ENCODE data around the gene SLC22A14. TPM values are rescaled to one million over a fixed set of nuclear protein-coding genes. Genes with fewer than 3 reads are reported as not detected.
"Not testable (repeated sequence)": the region's sequence is repeated elsewhere in the genome, so short reads cannot be mapped to it uniquely, and the experiment has no call there.

SLC22A14 gene
- total RNA-seq = 0.31 TPM

- no peak for DNase-seq
Observed at GRCh38 chr3:38281895-38282686, at the start of gene SLC22A14. Gene SLC22A14, plus strand, starts transcription at chr3:38282294. Its CDS starts 23,733 bp downstream, at chr3:38306027.

GRCh38 chr3:38232701-38233100 is 49.4 kb upstream of the SLC22A14 start:
- no peak for DNase-seq

- DNase-seq = no peak
Observed at GRCh38 chr3:38235466-38235865, 46.6 kb upstream of the SLC22A14 start.

GRCh38 chr3:38238416-38239008 is 43.6 kb upstream of the SLC22A14 start:
- no peak for DNase-seq

GRCh38 chr3:38242812-38243211 is 39.3 kb upstream of the SLC22A14 start:
- not testable (repeated sequence) for DNase-seq

GRCh38 chr3:38245930-38246329 is 36.2 kb upstream of the SLC22A14 start:
- DNase-seq = no peak

GRCh38 chr3:38247366-38248035 is 34.6 kb upstream of the SLC22A14 start:
- no peak for DNase-seq

GRCh38 chr3:38250198-38250597 is 31.9 kb upstream of the SLC22A14 start:
- DNase-seq = no peak

- DNase-seq = no peak
Observed at GRCh38 chr3:38251197-38251596, 30.9 kb upstream of the SLC22A14 start.

- no peak for DNase-seq
Observed at GRCh38 chr3:38253704-38254103, 28.4 kb upstream of the SLC22A14 start.

- DNase-seq = no peak
Observed at GRCh38 chr3:38254872-38255271, 27.2 kb upstream of the SLC22A14 start.

- DNase-seq = no peak
Observed at GRCh38 chr3:38255627-38256026, 26.5 kb upstream of the SLC22A14 start.

- DNase-seq = no peak
Observed at GRCh38 chr3:38257583-38257982, 24.5 kb upstream of the SLC22A14 start.

- DNase-seq = no peak
Observed at GRCh38 chr3:38260474-38260873, 21.6 kb upstream of the SLC22A14 start.

- DNase-seq = no peak
Observed at GRCh38 chr3:38264353-38264771, 17.7 kb upstream of the SLC22A14 start.

GRCh38 chr3:38264779-38265178 is 17.3 kb upstream of the SLC22A14 start:
- no peak for DNase-seq

GRCh38 chr3:38265604-38266307 is 16.3 kb upstream of the SLC22A14 start, which contains the start of gene SLC22A13:
Gene SLC22A13, plus strand, starts transcription at chr3:38265812. Its CDS starts 49 bp downstream, at chr3:38265861.
- no peak for DNase-seq

GRCh38 chr3:38266810-38267209 is 15.3 kb upstream of the SLC22A14 start:
- DNase-seq = no peak

GRCh38 chr3:38267662-38268061 is 14.4 kb upstream of the SLC22A14 start:
- DNase-seq = no peak

GRCh38 chr3:38268087-38268486 is 14.0 kb upstream of the SLC22A14 start:
- no peak for DNase-seq

- no peak for DNase-seq
Observed at GRCh38 chr3:38268522-38268921, 13.6 kb upstream of the SLC22A14 start.

- DNase-seq = no peak
Observed at GRCh38 chr3:38270606-38271005, 11.5 kb upstream of the SLC22A14 start.

- no peak for DNase-seq
Observed at GRCh38 chr3:38271553-38271952, 10.5 kb upstream of the SLC22A14 start.
